Iris pigment epithelial cell (primary cell): ENCODE data around the gene CRHR2.
A peak's percentile ranks its signal among the peaks of the same experiment; 100 is the strongest.

Source experiments
- DNase-seq: peaks from one replicate; pipeline ENCODE4 v3.0.0-alpha.2; 2011; ENCODE audit warnings: low read depth

The CRHR2 gene

DNA sequence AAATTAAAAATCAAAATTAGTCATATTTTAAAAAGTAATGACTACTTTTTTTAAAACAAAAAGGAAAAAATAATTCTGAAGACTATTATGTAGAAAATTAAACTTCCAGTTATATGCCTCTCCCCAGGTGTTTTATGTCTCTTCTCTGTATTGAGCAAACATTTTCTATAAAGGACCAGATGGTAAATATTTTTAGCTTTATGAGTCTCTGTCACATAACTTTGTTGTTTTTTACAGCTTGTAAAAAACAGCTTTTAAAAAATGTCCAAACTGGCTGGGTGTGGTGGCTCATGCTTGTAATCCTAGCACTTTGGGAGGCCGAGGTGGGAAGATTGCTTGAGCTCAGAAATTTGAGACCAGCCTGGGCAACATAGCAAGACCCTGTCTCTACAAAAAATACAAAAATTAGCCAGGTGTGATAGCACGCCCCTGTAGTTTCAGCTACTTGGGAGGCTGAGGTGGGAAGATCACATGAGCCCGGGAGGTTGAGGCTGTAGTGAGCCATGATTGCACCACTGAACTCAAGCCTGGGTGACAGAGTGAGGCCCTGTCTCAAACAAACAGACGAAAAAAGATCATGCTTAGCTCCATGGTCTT is 64.1 kb downstream of the CRHR2 start:
- DNase-seq, result no peak

DNA sequence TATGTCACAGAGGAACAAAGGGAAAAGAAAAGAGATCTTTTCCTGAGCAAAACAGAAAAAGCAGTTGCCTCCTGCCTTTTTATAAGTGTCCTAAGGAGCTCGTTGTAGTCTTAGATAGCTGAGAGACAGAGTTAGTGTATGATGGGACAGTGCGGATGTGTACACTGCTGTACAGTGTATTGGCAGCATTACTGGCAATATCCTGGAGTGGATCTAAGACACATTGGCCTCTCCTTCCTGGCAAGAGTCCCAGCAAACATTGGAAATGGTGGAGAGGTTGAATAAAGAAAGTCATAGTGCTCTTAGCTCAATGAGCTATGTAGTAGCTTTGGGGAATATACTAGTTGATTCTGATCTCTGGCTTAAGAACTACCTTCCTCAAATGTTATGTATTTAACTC is 64.9 kb downstream of the CRHR2 start:
- no peak for DNase-seq

DNA sequence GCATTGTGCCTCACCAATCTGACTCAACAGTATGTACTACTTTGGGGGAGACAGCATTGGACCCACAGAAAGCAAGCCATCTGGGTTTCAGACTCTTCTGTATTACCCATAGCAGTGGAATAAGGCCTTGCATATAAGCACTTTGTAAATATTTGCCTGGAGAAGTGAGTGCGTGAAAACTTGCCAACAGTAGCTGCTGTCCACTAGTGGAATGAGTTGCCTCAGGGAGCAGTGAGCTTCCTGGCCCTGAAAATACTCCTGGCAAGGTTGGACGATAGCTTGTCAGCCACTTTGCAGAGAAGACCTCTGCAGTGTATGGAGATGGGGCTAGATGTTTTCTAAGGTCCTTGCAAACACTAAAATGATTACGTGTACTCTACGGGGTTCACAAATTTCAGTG is 65.9 kb downstream of the CRHR2 start:
- no peak for DNase-seq

DNA sequence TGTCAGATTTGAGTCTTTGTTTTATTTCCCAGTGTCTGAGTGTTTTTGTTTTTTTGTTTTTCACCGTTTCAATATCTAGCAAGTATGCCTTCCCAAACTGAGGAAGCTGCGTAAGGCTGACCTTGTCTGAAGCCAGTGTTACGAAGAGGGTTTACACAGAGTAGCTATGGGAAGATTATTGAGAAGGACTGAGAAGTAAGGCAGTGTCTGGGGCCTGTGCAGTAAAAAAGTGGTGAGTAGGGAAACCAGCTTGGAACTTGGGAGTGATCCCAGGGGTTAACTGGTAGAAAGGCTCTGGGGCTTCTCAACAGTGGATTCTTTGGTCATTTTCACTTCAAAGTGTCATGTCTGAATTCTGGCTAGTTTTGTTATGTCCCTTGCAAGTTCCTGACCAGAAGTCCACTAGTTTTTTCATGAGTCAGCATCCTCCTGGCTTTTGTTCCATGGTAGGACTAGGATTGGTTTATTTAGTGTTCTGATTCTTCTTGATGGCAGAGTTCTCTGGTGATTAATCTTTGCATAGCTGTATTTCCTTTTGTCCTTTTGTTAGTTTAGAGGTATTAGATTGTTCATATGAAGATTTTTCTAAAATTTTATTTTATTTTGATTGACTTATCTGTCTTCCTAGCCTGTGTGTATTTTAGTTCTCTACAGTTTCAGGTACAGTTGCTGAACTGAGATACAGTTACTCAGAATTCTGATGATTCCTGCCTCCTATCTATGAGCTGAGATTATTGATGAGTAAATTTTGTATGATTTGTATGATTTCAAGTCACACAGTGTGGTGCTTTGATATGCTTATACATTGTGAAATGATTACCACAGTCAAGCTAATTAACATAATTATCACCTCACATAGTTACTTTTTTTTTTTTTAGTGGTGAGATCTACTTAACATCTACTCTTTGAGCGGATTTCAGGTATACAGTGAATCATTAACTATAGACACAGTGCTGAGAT is 68.6 kb downstream of the CRHR2 start:
- DNase-seq, result peak; percentile 46

DNA sequence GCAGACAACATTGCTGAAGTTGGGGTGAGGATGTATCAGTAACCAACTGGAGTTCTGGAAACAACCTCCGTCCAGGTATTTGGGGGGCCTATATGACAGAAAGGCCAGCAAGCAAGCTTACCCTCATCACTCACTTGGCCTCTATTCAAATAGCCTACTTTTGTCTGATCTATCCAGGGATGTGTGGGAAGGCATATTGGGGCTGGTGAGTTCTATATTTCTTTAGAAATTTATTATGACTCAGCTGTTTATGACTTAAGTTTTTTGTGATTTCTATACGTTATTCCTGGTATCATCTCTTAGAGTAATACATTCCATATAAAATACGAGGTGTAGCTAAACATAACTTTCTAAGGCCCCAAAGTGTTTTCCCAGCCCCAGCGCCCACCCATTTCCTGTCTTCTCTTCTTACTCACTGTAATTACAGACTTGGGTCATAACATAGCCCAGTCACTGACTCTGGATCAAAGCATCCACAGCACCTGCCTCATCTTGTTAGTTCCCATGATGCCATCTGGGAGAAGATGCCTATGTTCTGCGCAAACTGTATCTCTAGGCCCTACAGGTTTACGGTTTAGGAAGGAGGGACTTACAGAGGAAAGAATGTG is 69.5 kb downstream of the CRHR2 start:
- peak; percentile 61 for DNase-seq

DNA sequence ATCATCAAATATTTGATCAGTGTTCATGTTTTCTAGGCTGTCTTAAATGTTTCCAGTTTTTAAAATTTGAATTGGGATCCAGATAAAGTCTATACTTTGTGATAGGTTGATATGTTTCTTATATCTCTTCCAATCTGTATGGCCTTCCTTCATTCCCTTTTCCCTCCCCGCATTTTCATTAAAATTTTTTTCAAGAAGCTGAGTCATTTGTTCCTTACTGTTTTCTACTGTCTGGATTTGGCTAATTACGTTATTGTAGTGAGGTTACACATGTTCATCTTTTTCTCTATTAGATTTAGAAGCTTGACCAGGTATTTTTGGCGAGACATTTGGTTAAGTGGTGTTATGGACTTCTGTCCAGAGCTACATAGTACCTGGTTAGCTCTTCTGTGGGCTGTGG is 76.4 kb downstream of the CRHR2 start:
- no peak for DNase-seq

DNA sequence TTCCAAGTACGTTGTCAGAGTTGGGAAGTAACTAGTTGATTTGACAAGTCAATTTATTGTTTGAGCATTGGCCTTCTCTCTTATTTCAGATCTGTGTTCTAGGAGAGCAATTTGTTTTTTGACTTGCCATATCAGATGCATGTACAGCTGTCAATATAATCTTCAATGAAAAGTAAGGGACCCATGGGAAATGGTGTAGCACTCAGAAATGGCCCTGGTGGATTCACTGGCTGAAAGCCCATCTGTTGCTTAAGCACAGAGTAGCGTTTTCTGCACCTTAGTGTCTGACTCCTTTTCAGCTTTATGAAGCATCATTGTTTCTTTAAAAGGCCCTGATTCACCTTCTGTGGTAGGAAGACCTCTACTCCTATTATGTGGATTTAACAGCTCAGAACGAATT is 77.4 kb downstream of the CRHR2 start:
- no peak for DNase-seq
